GM03348 (cell line): ENCODE results near the gene ZSCAN18.
"Not testable (repeated sequence)": the region's sequence is repeated elsewhere in the genome, so short reads cannot be mapped to it uniquely, and the experiment has no call there.

Experiments
- DNase-seq: peaks from one replicate; pipeline ENCODE4 v3.0.0; 2012; ENCODE audit warnings: low spot score

The ZSCAN18 gene, protein sequence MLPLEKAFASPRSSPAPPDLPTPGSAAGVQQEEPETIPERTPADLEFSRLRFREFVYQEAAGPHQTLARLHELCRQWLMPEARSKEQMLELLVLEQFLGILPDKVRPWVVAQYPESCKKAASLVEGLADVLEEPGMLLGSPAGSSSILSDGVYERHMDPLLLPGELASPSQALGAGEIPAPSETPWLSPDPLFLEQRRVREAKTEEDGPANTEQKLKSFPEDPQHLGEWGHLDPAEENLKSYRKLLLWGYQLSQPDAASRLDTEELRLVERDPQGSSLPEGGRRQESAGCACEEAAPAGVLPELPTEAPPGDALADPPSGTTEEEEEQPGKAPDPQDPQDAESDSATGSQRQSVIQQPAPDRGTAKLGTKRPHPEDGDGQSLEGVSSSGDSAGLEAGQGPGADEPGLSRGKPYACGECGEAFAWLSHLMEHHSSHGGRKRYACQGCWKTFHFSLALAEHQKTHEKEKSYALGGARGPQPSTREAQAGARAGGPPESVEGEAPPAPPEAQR

DNA sequence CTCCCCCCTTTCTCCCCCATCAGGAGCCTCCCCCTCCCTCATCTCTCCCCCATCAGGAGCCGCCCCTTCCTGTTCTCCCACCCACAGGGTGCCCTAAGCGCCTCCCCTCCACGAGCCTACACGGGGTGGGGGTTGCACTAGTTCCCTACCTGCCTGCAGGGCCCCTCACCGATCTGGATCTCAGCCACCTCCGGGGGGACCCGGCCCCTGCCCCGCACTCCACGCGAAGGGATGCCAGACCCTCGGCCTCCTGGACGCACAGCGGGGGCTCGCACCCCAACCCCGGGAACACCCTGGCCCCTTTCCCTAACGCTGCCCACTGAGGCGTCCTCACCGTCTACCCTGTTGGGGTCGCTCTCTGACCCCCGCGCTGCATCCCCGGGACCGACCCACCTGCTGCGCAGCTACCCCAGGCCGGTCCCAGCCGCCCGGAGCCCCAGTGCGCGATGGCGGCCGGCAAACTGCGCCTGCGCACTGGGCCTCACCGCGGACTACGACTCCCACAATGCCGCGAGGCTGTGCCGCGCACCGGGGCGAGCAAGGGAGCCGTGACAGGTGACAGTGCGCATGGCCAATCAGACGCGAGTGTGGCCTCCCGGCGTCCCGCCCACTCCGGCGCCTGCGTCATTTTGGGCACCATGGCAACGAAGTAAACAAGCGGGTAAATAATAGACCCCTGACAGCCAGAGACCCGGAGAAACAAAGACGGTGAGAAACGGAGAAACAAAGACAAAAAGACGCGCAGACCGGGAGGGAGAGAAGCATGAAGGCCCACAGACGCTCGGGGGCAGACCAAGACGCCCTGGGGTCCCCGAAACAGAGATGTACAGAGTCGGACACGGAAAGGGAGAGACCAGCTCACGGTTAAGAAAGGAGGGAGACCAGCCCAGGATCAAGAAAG, at the start of gene ZSCAN18:
Gene ZSCAN18 (minus strand): TSS at position 451 of the 901 bp plus-strand sequence. CDS start 7,964 bp downstream, outside the sequence.
- DNase-seq, result peak; percentile 97

DNA sequence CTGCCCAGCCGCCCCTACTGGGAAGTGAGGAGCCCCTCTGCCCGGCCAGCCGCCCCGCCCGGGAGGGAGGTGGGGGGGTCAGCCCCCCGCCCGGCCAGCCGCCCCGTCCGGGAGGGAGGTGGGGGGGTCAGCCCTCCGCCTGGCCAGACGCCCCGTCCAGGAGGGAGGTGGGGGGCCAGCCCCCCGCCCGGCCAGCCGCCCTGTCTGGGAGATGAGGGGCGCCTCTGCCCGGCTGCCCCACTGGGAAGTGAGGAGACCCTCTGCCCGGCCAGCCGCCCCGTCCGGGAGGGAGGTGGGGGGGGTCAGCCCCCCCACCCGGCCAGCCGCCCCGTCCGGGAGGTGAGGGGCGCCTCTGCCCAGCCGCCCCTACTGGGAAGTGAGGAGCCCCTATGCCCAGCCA, 49.4 kb upstream of the ZSCAN18 start:
- DNase-seq, result not testable (repeated sequence)

DNA sequence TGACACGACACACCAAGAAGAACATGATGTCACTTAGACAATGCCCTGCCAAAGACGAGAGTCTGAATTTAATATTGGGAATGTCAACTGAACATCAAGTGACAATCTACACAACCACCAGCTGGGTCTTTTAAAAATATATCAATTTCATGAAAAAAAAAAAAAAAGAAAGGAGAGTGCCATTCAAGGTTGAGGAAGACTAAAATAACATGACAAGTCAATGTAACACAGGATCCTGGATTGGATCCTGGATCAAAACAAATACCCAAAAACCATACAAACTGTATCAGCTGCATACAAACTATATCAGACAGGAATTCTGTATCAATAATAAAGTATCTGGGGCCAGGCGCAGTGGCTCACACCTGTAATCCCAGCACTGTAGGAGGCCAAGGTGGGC, 47.8 kb upstream of the ZSCAN18 start:
- DNase-seq, result no peak

DNA sequence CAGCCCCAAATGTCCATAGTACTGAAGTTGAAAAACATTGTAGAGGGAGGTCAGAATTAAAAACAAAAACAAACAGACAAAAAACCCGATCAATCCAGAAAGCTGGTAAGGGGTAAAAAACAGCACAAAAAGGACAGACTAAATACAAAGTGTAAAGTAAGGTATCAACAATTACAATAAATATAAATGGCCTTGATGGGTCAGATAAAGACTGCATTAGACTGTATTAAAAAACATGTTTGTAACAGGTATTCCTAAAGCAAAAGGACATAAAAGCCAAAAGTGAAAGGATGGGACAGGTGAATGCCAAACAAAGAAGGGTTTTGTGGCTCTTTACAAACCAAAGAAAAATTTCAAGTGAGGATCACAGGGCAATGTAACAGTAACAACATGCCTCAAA, 36.2 kb upstream of the ZSCAN18 start:
- DNase-seq, result no peak

DNA sequence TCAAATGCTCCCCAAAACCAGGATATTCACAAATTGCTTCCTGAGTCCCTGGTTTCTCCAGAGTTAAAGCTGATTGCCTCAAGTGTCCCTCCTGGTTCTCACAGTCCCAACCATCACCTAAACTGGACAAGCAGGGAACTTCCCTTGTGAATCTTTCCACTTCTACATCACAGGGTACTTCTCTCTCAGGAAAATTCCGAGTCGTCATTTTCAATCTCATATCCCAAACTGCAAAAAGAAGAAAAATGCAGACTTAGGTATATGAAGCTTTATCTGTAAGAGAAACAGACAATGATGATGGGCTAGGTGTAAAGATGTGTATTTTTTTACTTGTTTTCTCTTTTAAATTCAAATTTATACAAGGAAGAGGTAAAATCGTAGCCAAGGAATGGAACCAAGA, 31.3 kb upstream of the ZSCAN18 start:
- no peak for DNase-seq

DNA sequence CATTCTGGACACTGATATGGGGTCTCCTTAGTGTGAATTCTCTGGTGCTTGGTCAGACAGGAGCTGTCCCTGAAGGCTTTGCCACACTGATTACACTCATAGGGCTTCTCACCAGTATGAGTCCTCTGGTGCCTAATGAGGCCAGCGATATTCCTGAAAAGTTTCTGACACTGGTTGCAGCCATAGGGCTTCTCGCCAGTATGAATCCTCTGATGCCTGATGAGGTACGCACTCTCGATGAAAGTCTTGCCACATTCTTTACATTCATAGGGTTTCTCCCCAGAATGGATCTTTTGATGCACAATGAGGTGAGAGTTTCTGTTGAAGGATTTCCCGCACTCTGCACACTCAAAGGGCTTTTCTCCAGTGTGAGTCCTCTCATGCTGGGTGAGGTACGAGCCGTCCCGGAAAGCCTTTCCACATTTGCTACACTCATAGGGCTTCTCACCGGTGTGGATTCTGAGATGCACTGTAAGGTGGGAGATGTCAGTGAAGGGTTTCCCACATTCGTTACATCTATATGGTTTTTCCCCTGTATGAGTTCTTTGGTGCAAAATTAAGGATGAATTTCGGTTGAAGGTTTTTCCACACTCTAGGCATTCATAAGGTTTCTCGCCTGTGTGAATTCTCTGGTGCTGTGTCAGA, 30.1 kb upstream of the ZSCAN18 start:
- DNase-seq, result no peak

DNA sequence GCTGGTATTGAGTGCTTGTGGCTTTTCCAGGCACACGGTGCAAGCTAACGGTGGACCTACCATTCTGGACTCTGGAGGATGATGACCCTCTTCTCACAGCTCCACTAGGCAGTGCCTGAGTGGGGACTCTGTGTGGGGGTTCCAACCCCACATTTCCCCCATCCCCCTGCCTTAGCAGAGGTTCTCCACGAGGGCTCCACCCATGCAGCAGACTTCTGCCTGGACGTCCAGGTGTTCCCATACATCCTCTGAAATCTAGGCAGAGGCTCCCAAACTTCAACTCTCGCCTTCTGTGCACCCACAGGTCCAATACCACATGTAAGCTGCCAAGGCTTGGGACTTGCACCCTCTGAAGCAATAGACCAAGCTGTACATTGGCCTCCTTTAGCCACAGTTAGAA, 25.3 kb upstream of the ZSCAN18 start:
- no peak for DNase-seq

DNA sequence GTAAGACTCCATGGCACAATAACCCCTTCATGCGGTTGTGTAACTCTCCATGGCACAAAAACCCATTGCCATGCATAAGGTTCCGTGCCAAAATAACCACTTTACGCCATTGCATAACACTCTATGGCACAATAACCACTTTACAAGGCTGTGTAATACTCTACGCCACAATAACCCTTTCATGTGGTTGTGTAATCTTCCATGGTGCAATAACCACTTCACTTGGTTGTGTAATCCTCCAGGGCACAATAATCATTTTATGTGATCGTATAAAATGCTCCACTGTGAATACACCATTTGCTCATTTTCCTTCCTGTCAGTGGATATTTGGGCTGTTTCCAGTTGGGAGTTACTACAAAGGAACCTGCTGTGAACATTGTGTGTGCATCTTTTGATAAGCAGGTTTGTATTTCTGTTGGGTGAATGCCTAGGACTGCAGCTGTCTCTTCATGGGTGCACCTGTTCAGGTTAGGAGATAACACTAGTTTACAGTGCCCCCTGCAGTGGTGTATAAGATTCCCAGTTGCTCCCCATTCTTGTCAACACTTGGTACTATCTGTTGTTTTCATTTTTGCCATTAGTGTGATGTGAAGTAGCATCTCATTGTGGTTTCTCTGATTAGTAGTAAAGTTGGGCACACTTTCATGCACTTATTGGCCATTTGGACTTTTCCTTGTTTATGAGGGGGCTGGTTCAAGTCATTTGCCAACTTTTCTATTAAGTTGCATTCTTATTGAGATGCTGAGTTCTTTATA, 21.1 kb upstream of the ZSCAN18 start:
- no peak for DNase-seq

DNA sequence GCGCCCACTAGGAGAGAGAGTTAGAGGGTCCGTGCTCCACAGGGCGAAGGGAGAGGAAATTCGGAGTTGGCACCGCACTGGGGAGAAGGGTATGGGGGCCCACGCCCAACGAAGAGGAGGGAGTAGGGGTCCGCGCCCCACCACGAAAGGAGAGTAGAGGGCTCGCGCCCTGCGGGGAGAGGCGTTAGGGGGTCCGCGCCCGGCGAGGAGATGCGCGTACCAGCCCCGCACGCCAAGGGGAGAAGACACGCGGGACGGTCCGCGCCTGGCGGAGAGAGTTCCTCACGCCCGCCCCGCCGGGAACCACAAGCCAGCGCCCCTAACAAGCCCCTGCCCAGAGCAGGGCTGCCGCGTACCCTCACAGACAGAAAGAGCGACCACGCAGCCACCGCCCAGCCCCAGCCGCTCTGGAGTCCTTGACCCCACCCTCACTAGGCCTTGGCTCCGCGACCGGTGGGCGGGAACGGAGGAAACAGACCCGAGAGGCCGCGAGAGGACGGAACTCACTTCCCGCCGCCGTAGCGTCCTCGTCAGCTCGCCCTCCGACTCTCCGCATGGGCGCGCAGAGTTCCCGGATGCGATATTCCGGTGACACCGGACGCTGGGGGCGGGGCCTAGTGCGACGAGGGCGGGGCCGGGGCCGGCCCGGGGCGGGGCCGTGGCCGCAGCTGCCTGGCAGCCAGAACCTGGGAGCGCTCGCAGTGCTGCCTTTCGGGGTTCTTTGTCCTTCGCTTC, 20.0 kb upstream of the ZSCAN18 start:
- DNase-seq, result no peak

DNA sequence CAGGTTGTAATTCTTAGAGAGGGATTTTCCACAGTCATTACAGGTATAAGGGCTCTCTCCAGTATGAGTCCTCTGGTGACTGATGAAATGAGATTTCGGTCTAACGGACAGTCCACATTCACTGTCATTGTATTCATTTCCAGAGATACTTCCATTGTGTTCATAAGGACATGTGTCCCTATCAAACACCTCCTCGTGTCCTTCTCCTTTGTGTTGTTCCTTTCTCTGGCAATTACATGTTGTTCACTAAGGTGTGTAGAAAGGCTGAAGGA, 10.5 kb upstream of the ZSCAN18 start:
- DNase-seq, result no peak

DNA sequence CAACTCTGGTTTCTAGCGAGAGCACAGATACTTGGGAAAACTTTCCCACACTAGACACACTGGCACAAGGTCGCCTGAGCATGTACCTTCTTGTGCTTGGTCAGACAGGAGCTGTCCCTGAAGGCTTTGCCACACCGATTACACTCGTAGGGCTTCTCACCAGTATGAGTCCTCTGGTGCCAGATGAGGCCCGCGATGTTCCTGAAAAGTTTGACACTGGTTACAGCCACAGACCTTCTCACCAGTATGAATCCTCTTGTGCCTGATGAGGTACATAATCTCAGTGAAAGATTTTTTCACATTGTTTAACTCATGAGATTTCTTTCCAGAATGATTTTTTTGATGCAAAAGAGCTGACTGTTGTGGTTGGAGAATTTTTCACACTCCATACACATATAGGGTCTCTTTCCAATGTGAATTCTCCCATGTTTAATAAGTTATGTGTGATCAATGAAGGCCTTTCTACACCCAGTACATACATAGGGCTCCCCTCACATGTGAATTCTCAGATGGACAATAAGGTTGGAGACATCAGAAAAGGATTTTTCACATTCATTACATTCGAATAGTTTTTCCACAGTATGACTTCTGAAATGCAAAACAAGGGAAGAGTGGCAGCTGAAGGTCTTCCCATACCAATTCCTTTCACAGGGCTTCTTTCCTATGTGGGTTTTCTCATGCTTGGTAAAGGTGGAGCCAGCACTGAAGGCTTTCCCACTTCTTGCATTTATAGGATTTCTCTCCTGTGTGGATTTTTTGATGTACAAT, 9.9 kb upstream of the ZSCAN18 start:
- DNase-seq, result no peak

DNA sequence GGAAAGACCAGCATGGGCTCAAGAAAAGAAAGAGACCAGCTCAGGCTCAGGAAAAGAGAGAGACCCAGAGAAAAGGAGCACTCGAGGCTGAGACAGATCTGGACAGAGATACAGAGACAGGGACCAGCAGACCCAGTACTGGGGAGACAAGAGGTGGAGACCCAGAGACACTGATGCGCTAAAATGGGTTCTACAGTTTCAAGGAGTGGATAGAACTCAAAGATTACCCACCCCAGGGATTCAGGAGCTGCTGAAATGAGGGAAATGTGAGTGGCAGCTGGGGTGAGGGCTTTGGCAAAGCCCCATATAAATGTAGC, 609 bp upstream of the ZSCAN18 start:
- DNase-seq, result no peak

DNA sequence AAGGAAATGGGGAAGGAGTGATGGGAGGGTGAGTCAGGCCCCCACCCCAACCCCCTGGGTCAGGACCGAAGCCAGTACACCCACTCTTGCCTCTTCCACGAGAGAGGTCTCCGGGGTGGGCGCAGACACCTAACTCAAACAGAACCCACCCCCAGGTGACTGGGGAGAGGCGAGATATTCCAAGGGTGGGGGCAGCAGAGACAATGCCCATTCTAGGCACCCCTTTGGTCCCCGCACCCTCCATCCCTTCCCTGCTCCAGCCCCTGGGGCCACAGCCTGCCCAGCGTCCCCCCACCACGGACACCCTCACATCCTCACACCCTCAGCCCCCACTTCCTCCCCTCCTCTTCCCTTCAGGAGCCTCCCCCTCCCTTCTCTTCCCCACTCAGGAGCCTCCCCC, 682 bp downstream of the ZSCAN18 start:
- no peak for DNase-seq

DNA sequence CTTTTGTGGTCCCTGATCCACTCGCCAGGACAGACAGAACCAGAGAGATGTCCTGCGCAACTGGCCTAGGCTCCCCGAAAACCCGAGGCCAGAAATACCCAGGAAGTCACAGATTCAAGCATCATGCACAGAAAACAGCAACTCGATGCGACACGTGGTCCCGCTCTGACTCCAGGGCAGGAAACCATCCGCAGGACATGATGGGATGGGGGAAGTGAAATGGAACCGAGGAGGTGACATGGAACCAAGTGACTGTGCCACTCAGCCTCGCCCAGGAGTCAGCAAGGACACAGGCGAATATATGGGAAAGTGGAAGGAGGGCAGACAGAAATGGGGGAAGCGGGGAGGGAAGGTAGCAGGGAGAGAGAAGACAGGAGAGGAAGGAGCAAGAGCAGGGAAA, 1.1 kb downstream of the ZSCAN18 start:
- no peak for DNase-seq

DNA sequence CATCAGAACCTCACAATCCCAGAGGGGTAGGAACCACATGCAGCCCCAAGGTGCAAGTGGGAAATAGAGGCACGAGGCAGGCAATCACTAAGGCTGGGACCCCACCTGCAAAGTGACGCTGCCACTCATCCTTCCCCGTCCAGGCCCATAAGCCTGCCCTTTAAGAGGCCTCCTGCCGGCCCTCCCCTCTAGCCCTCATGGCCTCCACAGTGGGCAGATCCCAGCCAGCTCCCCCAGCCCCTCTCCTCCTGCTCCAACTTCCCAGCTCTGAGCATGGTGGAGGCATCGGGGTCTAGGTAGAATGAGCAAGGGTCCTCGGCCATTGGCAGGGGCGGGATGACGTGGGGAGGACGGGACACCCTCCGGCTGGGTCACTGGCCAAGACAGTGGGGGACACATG, 2.7 kb downstream of the ZSCAN18 start:
- no peak for DNase-seq

DNA sequence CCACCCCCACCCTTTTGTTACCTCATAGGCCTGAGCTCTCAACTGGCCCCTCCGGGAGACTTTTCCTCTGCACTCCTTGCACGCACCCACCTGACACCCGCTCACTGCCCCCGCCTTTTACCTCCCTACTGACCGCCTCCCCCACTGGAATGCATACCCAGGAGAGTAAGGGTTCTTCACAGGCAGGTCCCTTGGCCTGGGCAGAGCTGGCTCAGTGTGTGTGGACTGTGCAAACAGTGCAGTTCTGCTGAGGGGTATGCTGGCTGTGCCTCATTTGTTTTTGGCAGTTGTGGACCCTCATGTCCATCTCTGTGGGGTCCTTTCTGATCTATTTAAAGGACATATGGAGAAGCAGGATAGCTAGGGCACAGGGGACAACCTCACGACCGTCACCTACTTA, 5.0 kb downstream of the ZSCAN18 start:
- DNase-seq, result no peak

DNA sequence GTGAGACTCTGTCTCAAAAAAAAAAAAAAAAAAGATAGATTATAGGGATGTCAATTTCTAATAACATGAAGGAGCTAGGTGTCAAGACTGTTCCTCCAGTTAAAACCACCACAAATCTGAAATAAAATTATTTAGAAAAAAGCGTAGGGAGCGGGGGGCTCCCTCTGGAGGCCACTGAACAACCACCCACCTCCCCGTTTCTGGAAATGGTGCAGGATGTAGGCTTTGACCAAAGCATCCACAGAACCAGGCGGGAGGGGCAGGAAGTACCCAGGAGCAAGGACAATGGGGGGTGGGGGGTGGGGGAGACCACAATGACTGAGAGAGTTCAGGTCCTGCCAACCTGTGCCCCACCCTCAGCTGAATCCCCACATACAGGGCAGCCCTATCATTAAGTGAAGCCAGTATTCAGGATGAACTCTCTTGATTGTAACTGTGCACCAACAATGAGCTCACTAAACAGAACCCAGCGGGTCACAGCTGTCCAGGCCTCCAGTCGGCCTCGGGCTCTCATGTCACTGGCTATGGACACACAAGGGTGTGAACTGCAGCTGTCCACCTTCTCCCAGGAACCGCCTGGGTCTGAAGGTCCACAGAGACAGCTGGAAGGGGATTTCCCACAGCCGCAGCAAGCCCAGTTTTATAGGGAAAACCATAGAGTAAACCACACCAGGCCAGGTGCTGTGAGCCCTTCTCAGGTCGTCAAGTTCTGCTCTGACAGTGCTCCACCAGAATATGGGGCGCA, 6.6 kb downstream of the ZSCAN18 start:
- DNase-seq, result no peak

DNA sequence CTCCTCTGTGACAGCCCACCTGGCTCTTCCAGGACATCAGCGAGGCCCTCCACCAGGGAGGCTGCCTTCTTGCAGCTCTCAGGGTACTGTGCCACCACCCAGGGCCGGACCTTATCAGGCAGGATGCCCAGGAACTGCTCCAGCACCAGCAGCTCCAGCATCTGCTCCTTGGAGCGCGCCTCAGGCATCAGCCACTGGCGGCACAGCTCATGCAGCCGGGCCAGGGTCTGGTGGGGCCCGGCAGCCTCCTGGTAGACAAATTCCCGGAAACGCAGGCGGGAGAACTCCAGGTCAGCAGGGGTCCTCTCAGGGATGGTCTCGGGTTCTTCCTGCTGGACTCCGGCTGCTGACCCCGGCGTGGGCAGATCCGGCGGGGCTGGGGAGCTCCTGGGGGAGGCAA, 8.2 kb downstream of the ZSCAN18 start:
- no peak for DNase-seq

DNA sequence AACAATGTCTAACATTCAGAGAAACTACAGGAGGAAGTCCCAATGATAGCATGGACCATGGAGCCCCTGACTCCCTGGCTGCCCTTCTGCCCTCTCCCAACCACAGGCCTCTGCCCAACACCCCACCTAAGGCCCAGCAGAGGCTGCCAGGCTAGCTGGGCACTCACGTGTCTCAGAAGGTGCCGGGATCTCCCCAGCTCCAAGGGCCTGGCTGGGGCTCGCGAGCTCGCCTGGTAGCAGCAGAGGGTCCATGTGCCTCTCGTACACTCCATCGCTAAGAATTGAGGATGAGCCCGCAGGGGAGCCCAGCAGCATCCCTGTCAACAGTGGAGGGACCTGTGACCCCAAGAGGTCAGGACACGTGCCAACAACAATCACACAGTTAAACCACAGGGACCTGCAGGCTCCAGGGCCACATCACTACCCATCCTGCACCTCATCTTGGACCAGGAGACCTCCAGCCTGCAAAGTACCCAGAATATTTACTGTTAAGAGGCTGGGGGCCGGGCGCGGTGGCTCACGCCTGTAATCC, 9.4 kb downstream of the ZSCAN18 start:
- DNase-seq, result no peak
